GM12864 (cell line): ENCODE data around the gene MED12L.

Source experiments
- DNase-seq: peaks from one replicate; pipeline ENCODE4 v3.0.0-alpha.2; 2011; ENCODE audit warnings: low read depth
- H3K4me3 ChIP-seq: 2 replicates; pipeline ENCODE4 v1.5.1; 2011; ENCODE audit warnings: mild to moderate bottlenecking, low read depth, low read length, control low read depth
- TF ChIP-seq, protein P1 (sequence below): IDR thresholded peaks from 2 replicates; pipeline ENCODE4 v1.5.1; 2011; ENCODE audit warnings: low read depth, mild to moderate bottlenecking, moderate library complexity, low read length, control low read depth, inconsistent platforms; ENCODE audit errors: missing control alignments

Gene MED12L

GRCh38 chr3:151307583-151308488 is 222.4 kb downstream of the MED12L start:
- no peak for DNase-seq
- no peak overlapping the region for H3K4me3 ChIP-seq
- TF ChIP-seq, protein P1, sequence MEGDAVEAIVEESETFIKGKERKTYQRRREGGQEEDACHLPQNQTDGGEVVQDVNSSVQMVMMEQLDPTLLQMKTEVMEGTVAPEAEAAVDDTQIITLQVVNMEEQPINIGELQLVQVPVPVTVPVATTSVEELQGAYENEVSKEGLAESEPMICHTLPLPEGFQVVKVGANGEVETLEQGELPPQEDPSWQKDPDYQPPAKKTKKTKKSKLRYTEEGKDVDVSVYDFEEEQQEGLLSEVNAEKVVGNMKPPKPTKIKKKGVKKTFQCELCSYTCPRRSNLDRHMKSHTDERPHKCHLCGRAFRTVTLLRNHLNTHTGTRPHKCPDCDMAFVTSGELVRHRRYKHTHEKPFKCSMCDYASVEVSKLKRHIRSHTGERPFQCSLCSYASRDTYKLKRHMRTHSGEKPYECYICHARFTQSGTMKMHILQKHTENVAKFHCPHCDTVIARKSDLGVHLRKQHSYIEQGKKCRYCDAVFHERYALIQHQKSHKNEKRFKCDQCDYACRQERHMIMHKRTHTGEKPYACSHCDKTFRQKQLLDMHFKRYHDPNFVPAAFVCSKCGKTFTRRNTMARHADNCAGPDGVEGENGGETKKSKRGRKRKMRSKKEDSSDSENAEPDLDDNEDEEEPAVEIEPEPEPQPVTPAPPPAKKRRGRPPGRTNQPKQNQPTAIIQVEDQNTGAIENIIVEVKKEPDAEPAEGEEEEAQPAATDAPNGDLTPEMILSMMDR: no peak

DNA sequence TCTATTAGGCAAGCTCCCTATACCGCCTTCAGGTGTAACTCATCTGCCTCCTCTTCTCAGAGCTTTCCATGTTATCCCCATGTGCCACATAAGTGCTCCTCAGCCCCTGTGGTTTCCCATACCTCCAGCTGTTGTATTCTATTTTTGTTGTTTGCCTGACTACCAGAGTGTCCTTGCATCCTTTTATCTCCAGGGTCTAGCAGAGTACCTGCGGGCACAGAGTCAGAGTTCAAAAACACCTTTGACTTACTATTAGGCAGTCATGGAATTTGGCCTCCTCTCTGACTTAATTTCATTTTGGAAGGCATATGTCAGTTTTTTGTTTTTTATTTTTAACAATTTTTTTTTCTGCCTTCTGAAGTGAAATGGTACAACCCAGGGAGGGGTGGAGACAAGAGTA is 224.1 kb downstream of the MED12L start:
- no peak overlapping the region for H3K4me3 ChIP-seq
- DNase-seq: no peak
- TF ChIP-seq, protein P1: no peak

- TF ChIP-seq, protein P1: no peak
Measured at GRCh38 chr3:151312972-151313371, 227.5 kb downstream of the MED12L start.

GRCh38 chr3:151314137-151314536 is 228.7 kb downstream of the MED12L start:
- no peak overlapping the region for H3K4me3 ChIP-seq
- no peak for DNase-seq
- TF ChIP-seq, protein P1: no peak

More at GRCh38 chr3:151312972-151313371, 227.5 kb downstream of the MED12L start:
- H3K4me3 ChIP-seq: no peak overlapping the region
- no peak for DNase-seq

- no peak for DNase-seq
- TF ChIP-seq, protein P1: no peak
- no peak overlapping the region for H3K4me3 ChIP-seq
Measured at GRCh38 chr3:151314593-151314992, 229.1 kb downstream of the MED12L start.

GRCh38 chr3:151315136-151315535 is 229.7 kb downstream of the MED12L start:
- H3K4me3 ChIP-seq: no peak overlapping the region
- no peak for DNase-seq
- TF ChIP-seq, protein P1: no peak
